GM19240 (cell line): ENCODE measurements around the gene FRMD8.
"Not testable (repeated sequence)": the region's sequence is repeated elsewhere in the genome, so short reads cannot be mapped to it uniquely, and the experiment has no call there.

ENCODE experiments used
- DNase-seq: peaks from one replicate; pipeline ENCODE4 v3.0.0; 2011; ENCODE audit warnings: low spot score; ENCODE audit not compliant: insufficient read length

Gene FRMD8

DNA sequence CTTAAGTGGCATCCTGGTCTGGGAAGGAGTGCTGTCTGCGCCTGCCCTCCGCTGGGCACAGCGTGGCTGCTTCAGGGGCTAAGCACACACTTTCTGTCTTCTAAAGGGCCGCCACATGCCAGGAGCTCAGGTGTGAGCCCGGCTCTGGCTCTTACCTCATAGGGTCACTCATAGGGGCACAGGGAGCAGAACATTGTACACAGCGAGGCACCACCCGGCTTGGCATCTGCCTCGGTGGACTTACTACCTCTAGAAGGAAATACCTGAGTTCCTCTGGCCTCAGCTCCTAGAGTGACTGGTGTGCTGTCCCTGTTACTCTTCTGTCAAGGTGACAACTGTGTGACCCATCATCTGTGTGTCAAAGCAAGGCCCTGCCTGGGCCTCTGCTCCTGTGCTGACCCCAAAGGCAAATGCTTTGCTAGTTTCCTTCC is 49.6 kb downstream of the FRMD8 start:
- no peak for DNase-seq

DNA sequence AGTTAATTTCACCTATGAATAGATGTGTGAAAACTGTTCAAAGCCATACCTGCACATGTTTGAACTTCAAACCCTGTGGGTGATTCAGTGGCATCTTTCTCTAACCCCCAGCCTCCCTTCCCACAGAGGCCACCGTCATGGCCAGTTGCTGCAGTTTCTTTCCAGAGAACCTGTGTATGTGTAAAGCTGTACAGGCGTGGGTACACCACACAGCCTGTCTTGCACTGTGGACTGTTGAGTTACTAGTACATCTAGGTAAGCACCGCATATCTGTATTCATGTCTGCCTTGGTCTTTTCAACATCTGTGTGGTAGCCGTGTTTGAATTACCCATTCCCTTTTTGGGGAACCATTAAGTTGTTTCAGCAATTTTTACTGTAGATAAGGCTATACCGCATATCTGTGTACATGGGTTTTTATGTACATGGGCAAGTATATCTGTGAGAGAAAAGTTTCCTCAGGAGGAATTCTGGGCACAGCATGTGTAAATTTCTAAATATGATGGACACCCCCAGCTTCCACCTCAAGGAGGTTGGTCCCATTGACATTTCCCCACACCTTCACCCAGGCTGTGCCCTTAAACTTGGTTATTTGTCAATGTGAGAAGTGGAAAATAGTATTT is 50.1 kb downstream of the FRMD8 start:
- no peak for DNase-seq

DNA sequence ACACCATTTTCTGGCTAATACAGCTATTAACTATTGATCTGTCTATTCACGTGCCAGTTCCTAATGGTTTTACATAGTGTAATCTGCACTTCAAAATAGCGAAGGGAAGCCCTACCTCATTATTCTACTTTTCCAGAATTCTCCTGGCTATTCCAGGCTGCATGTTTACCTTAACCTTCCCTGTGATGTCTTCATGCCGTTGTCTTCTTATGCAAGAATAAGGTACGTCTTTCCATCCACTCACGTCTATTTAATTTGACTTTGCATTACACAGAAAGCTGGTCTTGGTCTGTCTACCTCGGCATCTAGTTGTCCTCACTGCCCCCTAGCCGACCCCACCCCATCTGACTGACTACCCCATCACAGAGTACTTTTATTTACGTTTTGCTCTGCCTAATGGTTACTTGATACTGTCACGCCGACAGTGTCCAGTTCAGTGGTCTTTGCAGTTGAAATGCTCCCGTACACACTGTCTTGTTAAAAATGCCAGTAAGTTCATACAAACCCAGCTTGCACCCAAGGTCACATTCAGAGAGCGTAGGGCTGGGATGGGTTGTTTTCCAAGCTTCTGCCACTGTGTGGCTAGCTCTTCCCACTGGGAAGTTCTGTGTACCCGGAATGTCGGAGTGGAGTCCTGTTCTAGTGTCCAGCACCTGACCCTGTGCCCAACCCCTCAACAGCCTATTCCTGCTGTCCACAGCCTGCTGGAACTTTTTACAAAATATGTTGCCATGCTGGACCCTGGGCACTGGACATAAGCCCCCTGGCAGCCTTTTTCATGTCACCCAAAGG is 51.2 kb downstream of the FRMD8 start:
- no peak for DNase-seq

DNA sequence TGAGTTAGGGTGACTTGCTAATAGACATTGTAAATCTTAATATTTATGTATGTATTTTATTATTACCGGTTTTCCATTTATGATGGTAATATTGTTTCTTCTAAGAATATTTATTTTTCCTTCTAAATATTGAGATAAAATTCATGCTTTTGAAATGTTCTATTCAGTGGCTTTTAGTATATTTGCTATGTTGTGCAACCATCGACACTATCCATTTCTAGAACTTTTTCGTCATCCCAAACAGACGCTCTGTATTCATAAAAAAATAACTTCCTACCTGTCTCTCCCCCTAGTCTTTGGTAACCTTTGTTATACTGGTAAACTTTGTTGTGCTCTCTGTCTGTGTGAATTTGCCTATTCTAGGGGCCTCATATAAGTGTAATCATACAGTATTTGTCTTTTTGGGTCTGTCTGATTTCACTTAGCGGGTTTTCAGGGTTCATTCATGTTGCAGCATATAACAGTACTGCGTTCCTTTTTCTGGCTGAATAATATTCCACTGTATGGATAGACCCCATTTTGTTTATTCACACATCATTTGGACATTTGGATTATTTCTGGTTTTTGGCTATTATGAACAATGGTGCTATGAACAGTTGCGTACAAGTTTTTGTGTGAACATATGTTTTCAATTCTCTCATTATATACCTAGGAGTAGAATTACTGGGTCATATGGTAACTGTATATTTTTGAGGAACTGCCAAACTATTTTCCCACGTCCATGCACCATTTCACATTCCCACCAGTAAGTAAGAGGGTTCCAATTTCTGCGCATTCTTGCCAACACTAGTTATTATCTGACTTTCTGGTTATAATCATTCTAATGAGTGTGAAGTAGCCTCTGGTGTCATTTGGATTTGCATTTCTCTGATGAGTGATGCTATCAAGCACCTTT is 52.1 kb downstream of the FRMD8 start:
- no peak for DNase-seq

DNA sequence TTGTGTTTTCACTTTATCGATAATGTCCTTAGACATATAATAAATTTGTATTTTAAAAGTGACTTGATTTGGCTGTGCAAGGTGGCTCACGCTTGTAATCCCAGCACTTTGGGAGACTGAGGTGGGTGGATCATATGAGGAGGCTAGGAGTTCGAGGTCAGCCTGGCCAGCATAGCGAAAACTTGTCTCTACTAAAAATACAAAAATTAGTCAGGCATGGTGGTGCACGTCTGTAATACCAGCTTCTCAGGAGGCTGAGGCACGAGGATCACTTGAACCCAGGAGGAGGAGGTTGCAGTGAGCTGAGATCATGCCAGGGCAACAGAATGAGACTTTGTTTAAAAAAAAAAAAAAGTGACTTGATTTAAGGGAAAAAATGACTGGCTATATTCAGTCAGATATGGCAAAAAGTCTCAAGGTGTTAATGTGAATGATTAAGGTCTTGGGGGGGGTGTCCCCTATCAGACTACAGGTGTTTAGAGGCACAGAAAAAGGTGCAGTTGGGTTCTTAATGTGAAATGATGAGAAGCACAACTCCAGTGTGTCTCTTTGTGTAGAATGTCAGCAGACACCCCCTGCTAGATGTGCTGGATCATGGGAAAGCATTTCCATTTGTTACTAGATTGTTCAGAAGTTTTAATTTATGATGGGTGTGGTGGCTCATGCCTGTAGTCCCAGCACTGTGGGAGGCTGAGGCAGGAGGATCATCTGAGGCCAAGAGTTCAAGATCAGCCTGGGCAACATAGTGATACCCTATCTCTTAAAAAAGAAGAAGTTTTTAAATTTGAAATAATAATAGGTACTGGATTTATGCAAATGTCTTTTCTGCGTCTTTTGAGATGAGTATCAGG is 53.1 kb downstream of the FRMD8 start:
- no peak for DNase-seq

DNA sequence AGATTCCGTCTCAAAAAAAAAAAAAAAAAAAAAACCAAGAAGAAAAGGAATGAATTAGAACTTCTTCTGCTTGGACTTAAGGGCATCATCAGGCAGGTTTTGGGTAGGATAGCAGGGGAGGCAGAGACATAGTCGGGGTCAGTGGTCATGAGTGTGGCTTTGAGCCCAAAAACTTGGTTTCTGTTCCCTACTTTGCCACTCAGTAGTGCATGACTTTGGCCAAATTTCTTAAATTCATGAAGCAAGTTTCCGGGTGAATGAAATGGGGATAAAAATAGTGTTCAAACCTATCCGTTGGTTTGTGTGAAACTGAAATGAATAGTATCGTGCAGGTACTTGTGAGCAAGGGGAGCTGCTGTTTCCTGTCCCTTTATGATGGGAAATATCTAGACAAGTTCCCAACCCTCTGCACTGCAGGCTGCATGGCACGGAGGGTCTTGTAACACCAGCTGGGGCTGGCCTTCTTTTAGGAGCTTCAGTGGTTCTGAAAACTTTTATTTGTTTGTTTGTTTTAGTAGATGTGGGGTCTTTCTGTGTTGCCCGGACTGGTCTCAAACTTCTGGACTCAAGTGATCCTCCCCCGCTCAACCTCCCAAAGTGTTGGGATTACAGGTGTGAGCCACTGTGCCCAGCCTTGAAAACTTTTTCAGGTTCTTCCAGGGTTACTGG is 54.5 kb downstream of the FRMD8 start:
- no peak for DNase-seq

DNA sequence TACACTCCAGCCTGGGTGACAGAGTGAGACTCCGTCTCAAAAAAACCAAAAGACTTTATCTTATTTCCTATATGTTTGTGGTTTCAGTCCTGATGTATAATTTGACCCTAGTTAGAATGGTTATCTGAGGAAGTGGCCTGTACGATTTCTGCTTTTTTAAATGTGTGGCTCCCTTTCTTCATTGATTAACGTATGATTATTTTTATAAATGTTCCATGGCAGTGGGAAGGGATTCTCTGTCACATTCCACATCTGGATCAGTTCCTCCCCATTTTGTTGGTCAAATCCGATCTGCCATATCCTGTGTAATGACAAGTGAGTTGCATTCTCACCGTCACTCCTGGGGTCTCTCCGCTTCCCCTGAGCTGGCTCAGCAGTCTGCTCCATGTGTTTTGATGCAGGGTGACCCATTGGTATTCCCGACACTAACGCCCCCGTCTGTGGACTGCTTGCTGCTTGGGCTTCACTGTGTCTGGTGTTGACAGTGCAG is 56.5 kb downstream of the FRMD8 start:
- DNase-seq = no peak

DNA sequence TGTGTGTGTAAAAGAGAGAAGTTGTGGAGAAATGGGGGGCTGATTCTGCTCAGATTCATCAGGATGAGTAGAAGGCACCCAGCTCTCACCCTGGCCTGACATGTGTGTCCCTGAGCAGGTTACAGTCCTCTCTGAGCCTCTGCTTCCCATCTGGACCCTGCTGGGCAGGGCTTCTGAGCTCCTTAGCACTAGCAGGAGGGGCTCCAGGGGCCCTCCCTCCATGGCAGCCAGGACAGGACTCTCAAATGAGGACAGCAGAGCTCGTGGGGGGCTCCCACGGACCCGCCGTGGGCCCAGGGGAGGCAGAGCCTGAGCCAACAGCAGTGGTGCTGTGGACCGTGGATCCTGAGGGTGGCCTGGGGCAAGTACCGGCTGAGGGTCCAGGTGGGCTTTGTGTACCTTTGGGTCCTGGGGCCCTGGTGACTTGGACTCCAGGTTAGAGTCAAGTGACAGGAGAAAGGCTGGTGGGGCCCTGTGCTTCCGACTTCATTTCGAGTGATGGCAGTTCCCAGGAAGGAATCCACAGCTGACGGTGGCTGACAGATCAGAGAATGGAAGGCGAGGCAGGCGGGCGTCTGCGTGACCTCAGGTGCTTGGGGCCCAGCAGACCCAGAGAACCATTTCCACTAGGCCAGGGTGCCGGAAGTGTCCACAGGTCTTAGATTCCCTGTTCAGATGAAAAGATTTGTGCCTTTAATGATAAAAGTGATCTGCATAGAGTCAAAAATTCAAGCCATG is 58.0 kb downstream of the FRMD8 start:
- no peak for DNase-seq

DNA sequence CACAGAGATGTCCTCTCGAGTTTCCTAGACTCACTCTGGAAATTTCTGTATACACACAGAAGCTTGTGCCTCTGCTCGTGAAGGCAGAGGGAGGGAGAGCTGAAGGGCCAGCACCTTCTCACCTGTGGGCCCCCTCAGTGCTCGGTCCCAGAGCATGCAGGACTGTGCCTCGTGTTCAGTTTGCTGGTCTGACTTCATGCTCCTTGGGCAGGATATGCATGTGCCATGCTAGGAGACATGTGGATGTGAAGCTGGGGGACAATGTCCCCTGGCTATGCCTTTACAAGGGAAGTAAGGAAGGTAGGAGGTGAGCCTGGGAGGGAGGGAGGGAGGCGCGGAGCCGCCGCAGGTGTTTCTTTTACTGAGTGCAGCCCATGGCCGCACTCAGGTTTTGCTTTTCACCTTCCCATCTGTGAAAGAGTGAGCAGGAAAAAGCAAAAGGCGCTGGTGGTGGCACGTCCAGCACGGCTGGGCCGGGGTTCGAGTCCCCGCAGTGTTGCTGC is 58.7 kb downstream of the FRMD8 start:
- no peak for DNase-seq

DNA sequence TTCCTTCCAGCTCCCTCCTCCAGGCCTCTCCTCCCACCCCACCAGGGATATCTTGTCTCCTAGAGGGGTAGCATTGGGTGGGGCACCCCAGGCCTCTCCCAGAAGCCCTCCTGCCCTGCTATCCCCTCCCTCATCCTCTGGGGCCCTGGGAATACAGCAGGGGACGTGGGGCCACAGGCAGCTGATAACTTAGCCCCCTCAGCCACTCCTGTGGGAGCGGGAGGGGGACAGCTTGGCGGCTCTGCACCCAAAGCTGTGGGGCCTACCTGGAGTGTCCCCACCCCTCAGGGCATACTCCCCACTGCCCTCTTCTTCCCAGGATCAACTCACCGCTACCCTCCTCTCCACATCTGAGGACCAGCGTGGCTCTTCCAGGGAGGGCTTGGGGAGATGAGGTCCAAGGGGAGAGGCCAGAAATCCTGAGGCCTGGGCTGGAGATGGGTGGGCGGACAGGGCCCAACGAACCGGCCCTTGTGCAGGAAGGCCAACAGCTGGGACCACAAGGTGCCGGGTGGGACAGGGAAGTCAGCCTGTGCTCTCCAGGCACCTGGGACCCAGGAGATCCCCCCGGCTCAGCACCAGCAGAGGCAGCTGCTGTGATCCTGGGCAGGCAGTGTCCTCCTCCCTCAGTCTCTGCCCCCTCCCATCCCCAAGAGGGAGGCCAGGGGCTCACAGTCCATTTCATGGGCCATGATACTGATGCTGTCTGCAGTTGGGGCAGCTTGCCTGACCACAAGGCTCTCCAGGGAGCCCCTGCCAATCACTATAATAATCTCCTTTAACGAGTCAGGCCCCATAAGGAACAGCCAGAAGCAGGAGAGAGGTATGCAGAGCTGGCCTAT is 59.4 kb downstream of the FRMD8 start:
- no peak for DNase-seq

DNA sequence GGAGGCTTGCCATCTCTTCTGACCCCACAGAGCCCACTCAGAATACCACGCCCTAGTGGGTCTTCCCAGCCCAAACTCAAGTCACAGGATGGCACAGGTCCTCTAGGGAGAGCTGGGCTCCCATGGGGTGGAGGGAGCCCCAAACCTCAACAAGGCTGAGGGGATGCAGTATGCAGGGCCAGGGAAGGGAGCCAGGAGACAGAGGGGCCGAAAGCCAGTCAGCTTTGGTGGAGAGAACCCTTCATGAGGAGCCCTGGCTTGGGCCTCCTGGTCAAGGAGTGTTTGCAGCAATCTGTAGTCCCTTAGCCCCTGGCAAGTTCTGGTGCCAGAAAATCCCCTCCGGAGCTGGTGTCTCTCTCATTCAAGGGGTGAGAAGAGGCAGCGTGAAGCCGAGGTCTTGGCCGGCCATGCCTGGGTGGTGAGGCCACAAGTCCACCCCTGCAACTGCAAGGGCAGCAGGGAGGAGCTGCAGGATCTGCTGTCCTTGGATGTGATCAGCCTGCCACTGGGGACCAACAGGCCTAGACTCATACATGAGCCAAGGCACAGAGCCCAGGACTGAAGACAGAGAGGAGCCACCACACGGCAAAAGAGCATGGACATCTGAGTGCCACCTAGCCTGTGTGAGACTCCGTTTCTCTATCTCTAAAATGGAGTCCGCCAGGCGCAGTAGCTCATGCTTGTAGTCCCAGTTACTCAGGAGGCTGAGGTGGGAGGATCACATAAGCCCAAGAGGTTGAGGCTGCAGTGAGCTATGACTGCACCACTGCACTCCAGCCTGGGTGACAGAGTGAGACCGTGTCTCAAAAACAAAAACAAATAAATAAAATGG is 60.2 kb downstream of the FRMD8 start:
- no peak for DNase-seq

DNA sequence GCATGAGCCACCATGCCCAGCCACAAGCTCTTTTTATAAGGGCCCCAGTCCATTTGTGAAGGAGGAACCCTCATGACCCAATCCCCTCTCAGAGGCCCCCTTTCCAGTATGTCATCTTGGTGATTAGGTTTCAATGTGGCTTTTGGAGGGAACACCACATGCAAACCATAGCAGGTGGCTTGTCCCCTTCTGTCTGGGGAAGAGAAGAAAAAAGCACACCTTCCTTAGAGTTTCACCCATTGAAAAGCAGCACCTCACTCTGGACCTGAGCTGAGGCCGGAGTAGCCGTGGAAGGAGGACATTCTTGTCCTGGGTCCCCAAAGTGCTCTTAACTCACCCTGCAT is 61.6 kb downstream of the FRMD8 start:
- DNase-seq = no peak

DNA sequence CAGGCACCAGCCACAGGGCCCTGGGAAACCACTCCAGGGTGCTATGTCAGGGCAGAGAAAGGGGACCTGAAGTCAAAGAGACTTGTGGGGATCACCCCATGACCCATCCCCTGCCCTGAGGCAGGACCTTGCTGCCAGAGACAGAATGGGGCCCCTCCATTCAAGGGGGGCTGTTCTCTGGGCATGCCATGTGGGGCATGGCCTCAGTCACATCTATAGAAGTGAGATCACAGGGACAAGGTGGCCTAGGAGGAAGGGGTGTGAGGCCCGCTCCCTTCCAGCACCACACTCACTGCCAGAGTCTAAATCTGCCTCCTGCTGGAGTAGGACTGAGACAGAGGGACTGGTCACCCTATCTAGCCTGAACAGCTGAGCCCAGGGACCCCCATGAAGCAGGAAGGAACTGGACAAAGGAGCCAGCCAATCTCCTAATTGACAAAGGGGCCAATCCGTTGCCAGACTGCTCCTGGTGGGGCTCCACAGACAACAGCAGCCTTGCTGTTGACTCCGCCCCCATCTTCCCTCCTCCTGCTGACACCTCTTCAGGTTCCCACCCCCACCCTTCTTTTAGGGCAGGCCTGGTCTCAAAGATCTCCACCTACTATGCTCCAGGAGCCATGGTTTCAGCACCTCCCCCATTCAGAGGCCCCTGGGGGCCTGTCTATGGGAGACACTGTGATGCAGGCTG is 62.1 kb downstream of the FRMD8 start:
- no peak for DNase-seq

DNA sequence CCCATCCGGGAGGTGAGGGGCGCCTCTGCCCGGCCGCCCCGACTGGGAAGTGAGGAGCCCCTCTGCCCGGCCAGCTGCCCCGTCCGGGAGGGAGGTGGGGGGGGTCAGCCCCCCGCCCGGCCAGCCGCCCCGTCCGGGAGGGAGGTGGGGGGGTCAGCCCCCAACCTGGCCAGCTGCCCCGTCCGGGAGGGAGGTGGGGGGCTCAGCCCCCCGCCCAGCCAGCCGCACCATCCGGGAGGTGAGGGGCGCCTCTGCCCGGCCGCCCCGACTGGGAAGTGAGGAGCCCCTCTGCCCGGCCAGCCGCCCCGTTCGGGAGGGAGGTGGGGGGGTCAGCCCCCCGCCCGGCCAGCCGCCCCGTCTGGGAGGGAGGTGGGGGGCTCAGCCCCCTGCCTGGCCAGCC is 64.9 kb downstream of the FRMD8 start:
- DNase-seq = not testable (repeated sequence)

DNA sequence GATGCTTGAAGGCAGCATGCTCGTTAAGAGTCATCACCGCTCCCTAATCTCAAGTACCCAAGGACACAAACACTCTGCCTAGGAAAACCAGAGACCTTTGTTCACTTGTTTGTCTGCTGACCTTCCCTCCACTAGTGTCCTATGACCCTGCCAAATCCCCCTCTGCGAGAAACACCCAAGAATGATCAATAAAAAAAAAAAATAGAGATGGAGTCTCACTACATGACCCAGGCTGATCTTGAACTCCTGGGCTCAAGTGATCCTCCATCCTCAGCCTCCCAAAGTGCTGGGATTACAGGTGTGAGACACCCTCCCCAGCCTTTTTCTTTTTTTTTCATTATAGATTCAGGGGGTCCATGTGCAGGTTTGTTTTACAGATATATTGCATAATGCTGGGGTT is 65.8 kb downstream of the FRMD8 start:
- DNase-seq = not testable (repeated sequence)

DNA sequence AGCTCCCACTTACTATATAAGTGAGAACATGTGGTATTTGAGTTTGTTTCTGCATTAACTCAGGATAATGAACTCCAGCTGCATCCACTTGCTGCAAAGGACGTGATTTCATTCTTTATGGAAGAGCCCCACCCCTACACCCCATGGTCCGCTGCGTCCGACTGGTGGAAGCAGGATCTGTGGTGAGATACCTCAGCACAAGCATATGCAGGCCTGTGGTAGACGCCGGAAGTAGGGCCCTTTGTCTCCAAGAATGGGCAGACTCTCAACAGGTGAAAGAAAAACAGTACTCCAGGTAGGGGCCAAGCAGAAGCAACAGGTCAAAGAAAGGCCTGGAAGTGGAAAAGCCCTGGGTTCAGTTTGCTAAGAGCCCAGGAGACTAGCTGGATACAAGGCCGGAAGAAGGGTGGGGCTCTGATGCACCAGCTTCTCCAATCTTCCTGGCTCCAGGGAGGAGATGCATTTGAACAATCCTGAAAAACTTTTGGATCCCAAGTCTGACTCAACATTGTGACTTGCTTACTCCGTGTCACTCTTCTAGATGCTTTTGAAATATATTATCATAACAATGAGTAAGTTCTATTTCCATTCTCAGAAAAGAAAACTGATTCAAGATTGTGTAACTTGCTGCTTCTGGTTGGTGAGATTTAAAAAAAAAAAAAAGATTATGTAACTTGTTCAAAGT is 66.5 kb downstream of the FRMD8 start:
- no peak for DNase-seq

DNA sequence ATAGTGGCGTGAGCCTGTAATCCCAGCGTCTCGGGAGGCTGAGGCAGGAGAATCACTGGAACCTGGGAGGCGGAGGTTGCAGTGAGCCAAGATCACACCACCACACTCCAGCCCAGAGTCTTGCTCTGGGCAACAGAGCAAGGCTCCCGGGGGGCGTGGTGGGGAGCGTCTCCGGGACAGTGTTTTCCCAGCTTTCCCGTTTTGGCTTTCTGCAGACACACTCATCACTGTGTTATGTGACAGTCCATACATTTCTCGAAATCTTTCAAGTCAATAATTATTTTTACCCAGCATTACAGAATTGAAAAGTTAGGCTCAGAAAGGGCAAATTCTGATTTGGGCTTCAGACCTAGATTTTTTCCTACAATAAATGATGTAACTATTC is 67.9 kb downstream of the FRMD8 start:
- DNase-seq = no peak
